Measurements from ENCODE around the gene TTLL5. TPM values are rescaled to one million over a fixed set of nuclear protein-coding genes. Genes with fewer than 3 reads are reported as not detected.

Gene TTLL5
- total RNA-seq, 3 donors from 2014 or later (not counting 1 experiment from before 2014, with no cell fraction given), result 27.1 to 34.3 (median 32.5) TPM

- Histone ChIP-seq H3K27ac (ENCODE audit: low read length) (no peak overlapping the region), H3K36me3 (ENCODE audit: control insufficient read depth, insufficient read depth, low read length) (peaks cover 24% of the 10 kb centered on the region)
- no peak overlapping the region for H3K4me3 Mint-ChIP-seq
Measured at GRCh38 chr14:75718199-75718598, 57.2 kb downstream of the TTLL5 start.

DNA sequence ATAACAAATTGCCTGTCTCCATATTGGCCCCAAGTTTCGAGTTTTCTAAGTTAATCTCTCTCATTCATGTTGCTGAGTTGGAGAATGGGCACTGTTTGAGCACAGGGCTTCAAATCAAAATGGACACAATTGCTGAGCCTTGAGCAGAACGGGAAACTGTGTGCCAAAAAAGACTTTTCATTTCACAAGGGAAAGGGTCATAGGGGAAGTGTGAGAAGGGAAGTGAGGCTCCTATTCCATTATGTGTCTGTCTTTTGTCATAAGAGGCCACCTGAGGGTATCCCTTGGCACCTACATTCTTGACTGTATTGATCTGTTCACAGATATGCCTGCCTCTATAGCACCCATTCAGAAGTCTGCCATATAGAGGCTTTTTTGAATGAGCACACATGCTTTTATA, 59.1 kb downstream of the TTLL5 start:
- Histone ChIP-seq H3K4me1 (ENCODE audit: control insufficient read depth, insufficient read depth, low read length) (no peaks in the 10 kb centered on the region), H3K27ac (ENCODE audit: low read length) (no peak overlapping the region), H3K36me3 (ENCODE audit: control insufficient read depth, insufficient read depth, low read length) (peaks cover 22% of the 10 kb centered on the region), H3K4me3 (ENCODE audit: low read length) (no peak overlapping the region), H3K9me3 (ENCODE audit: control insufficient read depth, insufficient read depth, low read length) (no peaks in the 10 kb centered on the region), H3K27me3 (ENCODE audit: control insufficient read depth, insufficient read depth, low read length) (no peaks in the 10 kb centered on the region)
- no peaks in the 10 kb centered on the region for H3K27me3 Mint-ChIP-seq (ENCODE audit: low read depth in 2 of 2)
- no peak for TF ChIP-seq CTCF (IDR thresholded peaks at IDR 0.05)
- no peaks in the 10 kb centered on the region for H3K36me3 Mint-ChIP-seq
- H3K27ac Mint-ChIP-seq, result no peak overlapping the region
- WGBS (ENCODE audit: insufficient coverage), result 92% methylated on average over 2 of the region's 2 CpGs
- H3K4me3 Mint-ChIP-seq, result no peak overlapping the region
- H3K4me1 Mint-ChIP-seq, result peaks cover 0 to 5% of the 10 kb centered on the region in 2 donors
- ATAC-seq (no peak), DNase-seq (no peak)
- no peaks in the 10 kb centered on the region for H3K9me3 Mint-ChIP-seq
- intact Hi-C loops (cut with micrococcal nuclease), result no loop called here

More at GRCh38 chr14:75718199-75718598, 57.2 kb downstream of the TTLL5 start:
- no peak overlapping the region for H3K27ac Mint-ChIP-seq
- no peaks in the 10 kb centered on the region for H3K9me3 Mint-ChIP-seq
- no peaks in the 10 kb centered on the region for H3K4me1 Mint-ChIP-seq
- Histone ChIP-seq H3K4me1 (ENCODE audit: control insufficient read depth, insufficient read depth, low read length) (no peaks in the 10 kb centered on the region), H3K4me3 (ENCODE audit: low read length) (no peak overlapping the region), H3K27me3 (ENCODE audit: control insufficient read depth, insufficient read depth, low read length) (no peaks in the 10 kb centered on the region), H3K9me3 (ENCODE audit: control insufficient read depth, insufficient read depth, low read length) (no peaks in the 10 kb centered on the region)
- no peak for TF ChIP-seq CTCF (IDR thresholded peaks at IDR 0.05)
- DNase-seq (no peak), ATAC-seq (no peak)
- no peaks in the 10 kb centered on the region for H3K27me3 Mint-ChIP-seq (ENCODE audit: low read depth in 2 of 2)
- 96% methylated on average over 2 of the region's 3 CpGs for WGBS (ENCODE audit: insufficient coverage)
- H3K36me3 Mint-ChIP-seq, result no peaks in the 10 kb centered on the region
- intact Hi-C loops (cut with micrococcal nuclease), result no loop called here

DNA sequence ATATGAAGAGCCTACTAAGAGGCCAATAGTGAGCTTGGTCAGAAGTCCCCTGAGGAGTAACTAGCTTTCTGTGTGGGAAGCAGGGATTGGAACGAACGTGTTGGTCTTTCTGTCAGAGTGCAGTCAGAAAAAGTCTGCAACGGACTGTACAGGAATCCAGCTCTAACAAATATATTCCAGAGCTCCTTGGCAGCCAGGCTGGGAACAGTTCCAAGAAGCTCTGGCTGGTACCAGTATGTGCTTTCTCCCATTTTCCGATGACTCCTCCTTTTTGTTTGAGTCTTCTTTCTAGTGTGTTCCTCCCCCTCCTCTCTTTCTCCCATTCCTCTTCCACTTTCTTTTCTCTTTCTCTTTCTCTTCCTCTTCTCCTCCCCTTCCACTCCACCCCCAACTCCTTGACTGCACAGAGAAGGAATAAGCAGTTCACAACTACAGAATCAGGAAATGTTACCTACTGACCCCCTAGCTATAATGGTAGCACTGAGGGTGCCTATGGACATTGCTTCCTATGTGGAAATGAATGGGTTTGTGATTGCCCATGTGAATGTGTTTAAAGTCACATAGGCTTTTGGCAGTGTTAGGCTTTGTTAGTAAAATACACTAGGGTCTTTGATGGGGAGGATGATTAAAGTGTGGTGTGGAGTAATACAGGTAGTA, 59.9 kb downstream of the TTLL5 start:
- no peaks in the 10 kb centered on the region for H3K9me3 ChIP-seq (ENCODE audit: control insufficient read depth, insufficient read depth, low read length)
- no peak for TF ChIP-seq CTCF (IDR thresholded peaks at IDR 0.05)
- peaks cover 22% of the 10 kb centered on the region for H3K36me3 ChIP-seq (ENCODE audit: control insufficient read depth, insufficient read depth, low read length)
- H3K27ac ChIP-seq (ENCODE audit: low read length), result no peak overlapping the region
- H3K4me3 ChIP-seq (ENCODE audit: low read length), result no peak overlapping the region
- Mint-ChIP-seq H3K27ac (no peak overlapping the region), H3K4me1 (peaks cover 0 to 5% of the 10 kb centered on the region in 2 donors), H3K4me3 (no peak overlapping the region), H3K9me3 (no peaks in the 10 kb centered on the region), H3K27me3 (ENCODE audit: low read depth in 2 of 2) (no peaks in the 10 kb centered on the region), H3K36me3 (peaks cover 6% of the 10 kb centered on the region)
- DNase-seq, result no peak
- no peaks in the 10 kb centered on the region for H3K4me1 ChIP-seq (ENCODE audit: control insufficient read depth, insufficient read depth, low read length)
- no peak for ATAC-seq
- no peaks in the 10 kb centered on the region for H3K27me3 ChIP-seq (ENCODE audit: control insufficient read depth, insufficient read depth, low read length)
- intact Hi-C loops (cut with micrococcal nuclease), result no loop called here
- 72% methylated on average over 4 of the region's 4 CpGs for WGBS (ENCODE audit: insufficient coverage)

DNA sequence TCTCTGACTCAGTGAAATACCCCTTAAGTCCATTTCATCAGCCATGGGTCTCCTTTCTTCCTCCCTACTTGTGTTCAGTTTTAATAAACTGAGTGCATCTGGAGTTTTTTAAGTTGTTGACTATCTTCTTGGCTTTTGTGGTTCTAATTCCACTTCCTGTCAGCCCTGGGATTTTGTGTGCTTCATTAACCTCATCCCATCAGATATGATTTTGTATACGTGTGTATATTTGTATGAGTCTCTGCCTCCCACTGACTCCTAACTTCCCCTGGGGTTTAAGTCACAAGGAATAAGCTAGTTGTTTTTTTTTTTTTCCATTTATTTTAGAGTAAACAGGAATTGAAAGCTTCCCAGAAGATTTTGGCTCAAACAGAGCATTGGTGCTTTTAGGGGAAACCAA, 62.7 kb downstream of the TTLL5 start:
- no peaks in the 10 kb centered on the region for H3K9me3 ChIP-seq (ENCODE audit: control insufficient read depth, insufficient read depth, low read length)
- no peak for DNase-seq
- Mint-ChIP-seq H3K9me3 (no peaks in the 10 kb centered on the region), H3K36me3 (peaks cover 15% of the 10 kb centered on the region), H3K4me1 (peaks cover 0 to 5% of the 10 kb centered on the region in 2 donors), H3K27me3 (ENCODE audit: low read depth in 2 of 2) (no peaks in the 10 kb centered on the region), H3K4me3 (no peak overlapping the region), H3K27ac (no peak overlapping the region)
- no peaks in the 10 kb centered on the region for H3K4me1 ChIP-seq (ENCODE audit: control insufficient read depth, insufficient read depth, low read length)
- H3K36me3 ChIP-seq (ENCODE audit: control insufficient read depth, insufficient read depth, low read length), result peaks cover 16% of the 10 kb centered on the region
- H3K27ac ChIP-seq (ENCODE audit: low read length), result no peak overlapping the region
- no peak overlapping the region for H3K4me3 ChIP-seq (ENCODE audit: low read length)
- no peak for TF ChIP-seq CTCF (IDR thresholded peaks at IDR 0.05)
- no peaks in the 10 kb centered on the region for H3K27me3 ChIP-seq (ENCODE audit: control insufficient read depth, insufficient read depth, low read length)
- intact Hi-C loops (cut with micrococcal nuclease), result no loop called here
- no peak for ATAC-seq
- WGBS (ENCODE audit: insufficient coverage), result no CpG with 5 or more reads among the region's 1 CpG

Data from natural killer cell (primary cell).